HG03575 (cell line): ENCODE results near the gene SEL1L3.
"Not testable (repeated sequence)": the region's sequence is repeated elsewhere in the genome, so short reads cannot be mapped to it uniquely, and the experiment has no call there.

Source experiments
- ATAC-seq: cut with Tn5 transposase; IDR thresholded peaks from one replicate; pipeline ENCODE4 v1.9.1; 2021; ENCODE audit not compliant: unreplicated experiment, insufficient number of reproducible peaks, low FRiP score; ENCODE audit errors: extremely low read depth

SEL1L3 gene

DNA sequence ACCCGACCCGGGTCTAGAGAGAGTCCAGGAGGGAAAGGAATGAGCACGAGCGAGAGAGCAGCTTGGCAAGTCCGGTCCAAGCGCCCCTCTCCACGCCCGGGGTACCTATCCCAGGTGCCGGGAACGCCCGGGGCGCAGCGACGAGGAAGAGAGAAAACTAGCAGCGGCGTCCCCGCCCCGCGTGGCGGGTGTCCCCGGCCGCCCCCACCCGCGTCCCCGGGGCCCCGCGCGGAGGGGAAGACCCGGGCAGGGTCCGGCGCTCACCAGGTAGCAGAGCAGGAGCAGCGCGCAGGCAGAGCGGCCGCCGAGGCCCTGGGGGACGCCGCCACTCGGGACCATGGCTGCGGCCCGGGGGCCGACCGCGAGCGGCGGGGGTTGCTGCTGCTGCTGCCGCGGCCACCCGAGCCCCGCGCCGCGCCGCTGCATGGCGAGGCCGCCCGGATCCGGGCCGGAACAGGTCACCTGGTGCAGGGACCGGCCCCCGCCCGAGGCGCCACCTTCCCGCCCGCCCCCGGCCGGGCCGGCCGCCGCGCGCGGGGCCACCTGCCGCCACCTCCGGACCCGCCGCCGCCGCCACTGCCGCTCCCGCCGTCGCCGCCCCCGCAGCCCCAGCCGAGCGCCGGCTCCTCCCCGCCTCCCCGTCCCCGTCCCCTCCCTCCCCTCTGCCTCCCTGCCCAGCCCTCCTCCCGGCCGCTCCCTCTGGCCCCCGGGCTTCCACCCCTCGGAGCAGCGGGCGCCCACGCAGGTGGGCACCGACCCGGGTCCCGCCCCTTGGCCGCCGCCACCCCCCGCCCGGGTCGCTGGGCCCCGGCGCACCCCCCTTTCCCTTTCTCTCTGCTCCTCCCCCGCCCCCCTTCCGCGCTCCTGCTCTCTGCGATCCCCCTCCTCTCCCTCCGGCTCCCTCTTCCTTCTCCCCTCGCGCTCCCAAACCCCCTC, at the start of gene SEL1L3:
TSS of gene SEL1L3 (minus strand) at position 578 of the 936 bp plus-strand sequence. CDS start at position 426, 152 bp downstream.
- no peak for ATAC-seq

DNA sequence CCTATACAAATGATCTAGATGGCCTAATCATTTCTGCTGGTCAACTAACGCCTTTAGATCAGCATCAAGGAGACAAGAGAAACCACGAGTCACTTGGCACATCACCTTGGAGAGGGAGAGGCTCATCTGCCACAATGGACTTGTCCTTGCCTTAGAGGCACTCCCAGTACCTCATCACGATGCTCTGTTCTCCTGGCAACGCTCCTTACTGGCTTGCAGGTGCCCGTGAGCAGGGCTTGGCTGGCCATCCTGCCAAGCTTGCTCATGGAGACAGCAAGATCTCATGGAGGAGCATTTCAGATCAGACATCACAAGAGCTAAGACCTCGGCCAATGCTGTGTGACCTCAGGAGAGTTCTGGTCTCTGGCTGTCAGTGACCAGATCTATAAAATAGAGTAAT, 48.6 kb upstream of the SEL1L3 start:
- ATAC-seq, result no peak

DNA sequence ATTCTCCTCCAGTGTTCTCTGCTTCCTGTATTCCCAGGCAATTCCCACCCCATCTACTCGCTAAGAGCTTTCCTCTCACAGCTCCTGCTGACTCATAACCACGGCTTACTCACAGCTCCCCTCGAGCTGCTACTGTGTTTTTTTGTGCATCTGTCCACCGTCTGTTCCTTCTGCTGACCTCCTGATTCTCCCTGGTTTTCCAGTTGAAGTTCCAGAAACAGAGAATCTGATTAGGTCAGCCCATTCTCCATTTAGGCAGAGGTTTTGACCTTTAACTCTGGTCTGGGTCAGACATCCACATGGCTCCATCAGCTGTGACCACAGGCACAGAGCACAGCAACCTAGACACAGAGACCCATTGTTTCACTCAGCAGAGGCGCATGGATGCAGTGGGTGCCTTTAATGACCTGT, 45.7 kb upstream of the SEL1L3 start:
- no peak for ATAC-seq

DNA sequence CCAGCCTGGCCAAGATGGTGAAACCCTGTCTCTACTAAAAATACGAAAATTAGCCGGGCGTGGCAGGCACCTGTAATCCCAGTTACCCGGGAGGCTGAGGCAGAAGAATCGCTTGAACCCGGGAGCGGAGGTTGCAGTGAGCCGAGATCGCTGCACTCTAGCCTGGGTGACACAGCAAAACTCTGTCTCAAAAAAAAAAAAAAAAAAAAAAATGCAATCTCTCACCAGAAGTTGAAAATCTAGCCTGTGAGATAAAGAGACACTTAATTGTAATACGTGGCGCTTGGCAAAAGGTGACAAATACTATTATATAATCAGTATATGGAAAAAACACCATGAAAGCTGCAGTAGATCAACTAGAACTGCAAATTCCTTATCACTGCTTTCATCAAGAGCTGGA, 43.3 kb upstream of the SEL1L3 start:
- not testable (repeated sequence) for ATAC-seq

DNA sequence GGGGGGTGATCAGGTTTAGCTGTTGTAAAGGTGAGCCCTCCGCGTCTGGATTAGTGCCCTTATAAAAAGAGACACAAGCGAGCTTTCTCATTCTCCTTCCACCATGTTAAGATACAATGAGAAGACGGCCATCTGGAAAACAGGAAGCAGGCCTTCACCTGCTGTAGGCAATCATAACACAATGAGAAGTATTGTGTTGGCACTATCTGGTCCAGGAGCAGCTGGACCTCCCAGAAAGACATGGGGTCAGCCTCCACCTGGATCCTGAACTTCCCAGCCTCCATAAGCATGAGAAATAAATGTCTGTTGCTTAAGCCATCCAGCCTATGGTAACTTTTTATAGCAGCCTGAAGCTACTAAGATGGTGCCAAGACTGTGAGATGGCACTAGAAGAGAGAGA, 42.6 kb upstream of the SEL1L3 start:
- ATAC-seq, result no peak

DNA sequence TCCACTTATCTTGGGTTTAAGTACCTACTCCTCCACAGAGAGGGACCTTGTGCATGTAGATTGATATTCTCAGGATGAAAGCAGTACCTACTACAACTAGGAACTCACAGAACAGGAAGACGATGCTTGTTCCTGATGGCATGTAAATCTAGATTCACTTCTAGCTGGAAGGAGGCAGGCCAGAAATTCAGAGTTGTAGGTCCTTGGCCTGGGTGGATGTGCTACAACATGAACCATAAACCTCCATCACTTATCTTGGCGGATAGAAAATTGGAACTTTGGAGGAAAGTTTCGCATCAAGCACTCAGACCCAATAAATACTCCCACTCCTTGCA, 41.9 kb upstream of the SEL1L3 start:
- ATAC-seq, result no peak

GRCh38 chr4:25903900-25904747, 41.3 kb upstream of the SEL1L3 start:
- ATAC-seq, result no peak

DNA sequence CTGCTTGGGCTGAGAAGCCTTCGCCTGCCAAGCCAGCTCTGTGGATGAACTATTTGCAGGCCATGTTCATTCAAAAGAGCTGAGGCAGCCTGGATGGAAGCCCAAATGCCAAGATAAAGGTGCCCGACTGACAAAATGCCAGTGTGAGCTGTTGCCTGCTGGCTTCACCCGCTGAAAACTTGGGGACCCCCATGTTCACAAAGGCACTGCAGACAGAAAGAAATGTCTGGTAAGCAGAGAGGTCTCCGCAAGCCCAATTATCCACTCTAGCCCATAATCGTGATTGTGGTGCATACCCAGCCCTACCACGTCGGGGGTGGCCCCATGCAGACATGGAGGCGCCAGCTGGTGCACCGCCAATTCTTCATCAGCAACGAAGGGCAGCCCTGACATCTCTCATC, 38.2 kb upstream of the SEL1L3 start:
- ATAC-seq, result no peak

GRCh38 chr4:25900310-25900709, 37.5 kb upstream of the SEL1L3 start:
- no peak for ATAC-seq

DNA sequence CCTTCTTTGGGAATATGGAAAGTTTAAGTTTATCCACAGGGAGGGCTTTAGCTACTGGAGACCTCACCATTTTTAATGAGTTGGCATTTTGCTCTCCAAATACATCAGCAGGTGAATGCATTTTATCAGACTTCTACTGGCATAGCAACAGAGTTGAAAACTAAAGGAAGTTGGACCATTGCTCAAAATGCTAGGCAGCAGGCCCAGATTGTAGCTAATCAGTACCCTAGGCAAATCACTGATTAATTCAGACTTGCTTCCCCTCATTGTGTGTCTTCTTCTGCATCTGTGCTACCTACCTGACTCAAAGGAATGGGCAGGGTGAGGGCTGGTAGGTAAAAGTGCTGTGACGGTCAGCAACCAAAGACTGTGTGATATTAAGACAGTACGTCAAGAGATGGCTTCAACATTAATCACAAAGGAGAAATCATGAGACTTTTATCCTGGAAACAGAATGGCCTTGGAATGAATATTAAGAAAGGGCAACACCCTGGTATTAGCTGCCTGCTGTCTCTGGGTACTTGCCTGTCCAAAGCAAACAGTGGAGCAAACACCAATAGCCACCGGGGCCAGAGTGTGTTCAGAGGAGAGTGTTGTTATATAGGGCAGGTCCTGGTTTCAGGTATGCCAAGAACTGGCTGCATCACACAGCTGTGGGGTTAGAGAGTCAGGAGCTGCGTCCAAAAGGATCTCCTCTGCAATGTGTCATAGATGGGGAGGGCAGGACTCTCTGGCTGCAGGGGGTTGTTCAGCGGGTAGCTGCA, 34.2 kb upstream of the SEL1L3 start:
- no peak for ATAC-seq

- no peak for ATAC-seq
These were observed 30.0 kb upstream of the SEL1L3 start for GRCh38 chr4:25892796-25893195.

- ATAC-seq, result no peak
These were observed 28.0 kb upstream of the SEL1L3 start for GRCh38 chr4:25890571-25891485.

GRCh38 chr4:25889589-25890503, 27.1 kb upstream of the SEL1L3 start:
- ATAC-seq, result no peak

DNA sequence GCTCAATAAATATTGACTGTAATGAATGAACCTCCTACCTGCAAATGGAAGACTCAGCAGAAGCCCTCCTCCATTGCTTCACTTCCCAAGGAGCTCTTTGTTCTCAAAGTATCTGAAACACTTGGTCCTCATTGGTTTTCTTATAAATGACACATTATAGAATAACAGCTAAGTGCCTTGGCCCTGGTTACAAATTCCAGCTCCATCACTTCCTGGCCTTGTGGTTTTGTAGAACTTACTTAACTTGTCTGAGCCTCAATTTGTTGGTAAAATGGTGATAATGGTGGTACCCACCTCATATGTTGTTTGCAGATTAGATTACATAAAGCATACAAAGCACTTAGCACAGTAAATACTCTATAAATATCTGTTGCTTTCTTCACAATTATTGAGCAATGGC, 26.0 kb upstream of the SEL1L3 start:
- no peak for ATAC-seq

GRCh38 chr4:25884031-25884782, 21.4 kb upstream of the SEL1L3 start:
- ATAC-seq, result no peak

- no peak for ATAC-seq
These were observed 20.8 kb upstream of the SEL1L3 start for GRCh38 chr4:25883565-25883964.

DNA sequence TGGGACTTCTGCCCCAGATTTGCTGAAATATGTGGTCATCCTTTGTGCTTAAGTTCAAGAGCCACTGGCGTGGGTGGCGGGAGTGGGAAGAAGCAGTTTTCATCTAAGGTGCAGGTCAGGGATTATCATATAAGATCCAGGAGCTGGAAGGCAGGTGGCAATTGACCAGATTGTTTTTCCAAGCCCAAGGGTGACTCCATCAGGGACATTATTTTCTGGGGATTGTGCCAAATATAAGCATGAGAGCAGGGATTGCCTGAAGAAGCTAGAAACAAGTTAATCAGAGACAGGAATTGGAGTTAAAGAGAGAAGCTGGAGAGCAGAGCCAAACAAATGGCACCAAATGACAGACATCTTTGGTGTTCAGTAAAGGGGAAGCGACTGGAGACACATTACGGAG, 19.4 kb upstream of the SEL1L3 start:
- ATAC-seq, result no peak
